KMS-11 (cell line): ENCODE results near the gene TARBP2.

Experiments
- H2AFZ ChIP-seq: fragments of 200-600 bp; sonication (generic); 2 replicates; pipeline ENCODE4 v1.6.1; 2016; ENCODE audit warnings: antibody characterized with exemption, mixed run types, low read depth
- H3K27ac ChIP-seq: fragments of 200-600 bp; sonication (generic); 2 replicates; pipeline ENCODE4 v1.6.1; 2016; ENCODE audit warnings: mild to moderate bottlenecking, mixed run types
- H3K27me3 ChIP-seq: fragments of 200-600 bp; sonication (generic); 2 replicates; pipeline ENCODE4 v1.6.1; 2017; ENCODE audit warnings: mild to moderate bottlenecking, low read depth, mixed run types, moderate library complexity; ENCODE audit not compliant: insufficient read depth
- H3K36me3 ChIP-seq: fragments of 200-600 bp; sonication (generic); 2 replicates; pipeline ENCODE4 v1.6.1; 2017; ENCODE audit warnings: mild to moderate bottlenecking, mixed run types; ENCODE audit not compliant: insufficient read depth
- H3K4me1 ChIP-seq: fragments of 200-600 bp; sonication (generic); 2 replicates; pipeline ENCODE4 v1.6.1; 2016; ENCODE audit warnings: mild to moderate bottlenecking, low read depth, mixed run types; ENCODE audit not compliant: poor library complexity, severe bottlenecking
- H3K4me2 ChIP-seq: fragments of 200-600 bp; sonication (generic); 2 replicates; pipeline ENCODE4 v1.7.0; 2016; ENCODE audit warnings: mild to moderate bottlenecking, mixed run types
- H3K4me3 ChIP-seq: fragments of 200-600 bp; sonication (generic); IDR thresholded peaks from 2 replicates; pipeline ENCODE4 v1.6.1; 2017; ENCODE audit warnings: low read depth, low read length, mixed read lengths; ENCODE audit not compliant: insufficient read depth
- H3K79me2 ChIP-seq: fragments of 200-600 bp; sonication (generic); 2 replicates; pipeline ENCODE4 v1.6.1; 2016; ENCODE audit warnings: low read depth, mixed run types; ENCODE audit not compliant: insufficient read depth
- H3K9ac ChIP-seq: fragments of 200-600 bp; sonication (generic); 2 replicates; pipeline ENCODE4 v1.6.1; 2016; ENCODE audit warnings: mild to moderate bottlenecking, mixed run types
- H4K20me1 ChIP-seq: fragments of 200-600 bp; sonication (generic); 2 replicates; pipeline ENCODE4 v1.6.1; 2016; ENCODE audit warnings: mild to moderate bottlenecking, mixed run types; ENCODE audit not compliant: insufficient read depth
- TF ChIP-seq, protein P1 (sequence below): fragments of 200-600 bp; sonication (generic); conservative IDR thresholded peaks from 2 replicates; pipeline ENCODE4 v1.6.1; 2017; ENCODE audit warnings: low read depth, mild to moderate bottlenecking, antibody characterized with exemption, low read length, moderate library complexity, mixed read lengths

Gene TARBP2

DNA sequence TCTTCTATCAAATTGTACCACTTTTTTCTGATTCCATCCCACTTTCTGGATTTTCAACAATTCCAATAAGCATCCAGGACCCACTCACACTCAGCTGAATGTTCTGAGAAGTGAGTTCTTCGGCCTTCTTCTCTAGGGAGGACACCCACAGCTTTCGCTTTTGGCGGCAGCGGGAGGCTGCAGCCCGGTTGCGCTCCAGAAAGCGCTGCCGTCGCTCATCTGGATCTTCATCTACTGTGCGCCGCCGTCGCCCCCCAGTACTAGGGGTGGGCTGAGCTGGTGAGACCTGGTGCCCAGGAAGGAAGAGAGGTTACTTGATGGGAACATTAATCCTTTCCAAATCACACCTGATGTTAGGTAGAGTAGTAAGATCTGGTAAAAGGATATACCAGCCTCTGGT, 23.4 kb downstream of the TARBP2 start:
- Histone ChIP-seq H3K9ac (no peak overlapping the region), H2AFZ (no peak overlapping the region), H3K4me3 (no peak overlapping the region), H3K27me3 (no peaks in the 10 kb centered on the region), H3K4me1 (no peaks in the 10 kb centered on the region), H3K79me2 (no peaks in the 10 kb centered on the region), H3K27ac (no peak overlapping the region), H3K36me3 (no peaks in the 10 kb centered on the region; the same call in 1 of the 2 replicates), H3K4me2 (no peak overlapping the region), H4K20me1 (no peaks in the 10 kb centered on the region)
- TF ChIP-seq, protein P1, sequence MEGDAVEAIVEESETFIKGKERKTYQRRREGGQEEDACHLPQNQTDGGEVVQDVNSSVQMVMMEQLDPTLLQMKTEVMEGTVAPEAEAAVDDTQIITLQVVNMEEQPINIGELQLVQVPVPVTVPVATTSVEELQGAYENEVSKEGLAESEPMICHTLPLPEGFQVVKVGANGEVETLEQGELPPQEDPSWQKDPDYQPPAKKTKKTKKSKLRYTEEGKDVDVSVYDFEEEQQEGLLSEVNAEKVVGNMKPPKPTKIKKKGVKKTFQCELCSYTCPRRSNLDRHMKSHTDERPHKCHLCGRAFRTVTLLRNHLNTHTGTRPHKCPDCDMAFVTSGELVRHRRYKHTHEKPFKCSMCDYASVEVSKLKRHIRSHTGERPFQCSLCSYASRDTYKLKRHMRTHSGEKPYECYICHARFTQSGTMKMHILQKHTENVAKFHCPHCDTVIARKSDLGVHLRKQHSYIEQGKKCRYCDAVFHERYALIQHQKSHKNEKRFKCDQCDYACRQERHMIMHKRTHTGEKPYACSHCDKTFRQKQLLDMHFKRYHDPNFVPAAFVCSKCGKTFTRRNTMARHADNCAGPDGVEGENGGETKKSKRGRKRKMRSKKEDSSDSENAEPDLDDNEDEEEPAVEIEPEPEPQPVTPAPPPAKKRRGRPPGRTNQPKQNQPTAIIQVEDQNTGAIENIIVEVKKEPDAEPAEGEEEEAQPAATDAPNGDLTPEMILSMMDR = no peak

- Histone ChIP-seq H3K4me1 (no peaks in the 10 kb centered on the region), H3K4me2 (no peak overlapping the region), H4K20me1 (no peaks in the 10 kb centered on the region), H3K36me3 (no peaks in the 10 kb centered on the region; the same call in 1 of the 2 replicates), H3K27ac (no peak overlapping the region), H2AFZ (no peak overlapping the region), H3K79me2 (no peaks in the 10 kb centered on the region), H3K9ac (no peak overlapping the region), H3K27me3 (no peaks in the 10 kb centered on the region), H3K4me3 (no peak overlapping the region)
- TF ChIP-seq, protein P1 = no peak
These were observed 29.0 kb downstream of the TARBP2 start for GRCh38 chr12:53530061-53530460.

DNA sequence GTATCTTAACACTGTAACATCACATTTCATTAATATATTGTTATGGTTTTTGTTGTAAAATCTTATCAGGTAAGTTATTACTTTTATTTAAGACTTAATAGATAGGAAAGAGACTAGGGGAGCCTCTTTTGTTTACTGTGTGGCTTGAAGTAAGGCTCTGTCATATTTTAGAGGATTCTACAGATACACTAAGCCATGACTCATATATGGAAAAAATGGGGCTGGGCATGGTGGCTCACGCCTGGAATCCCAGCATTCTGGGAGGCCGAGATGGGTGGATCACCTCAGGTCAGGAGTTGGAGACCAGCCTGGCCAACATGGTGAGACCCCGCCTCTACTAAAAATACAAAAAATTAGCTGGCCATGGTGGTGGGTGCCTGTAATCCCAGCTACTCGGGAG, 29.8 kb downstream of the TARBP2 start:
- no peaks in the 10 kb centered on the region for H3K27me3 ChIP-seq
- no peak overlapping the region for H3K4me3 ChIP-seq
- H2AFZ ChIP-seq = no peak overlapping the region
- H3K4me2 ChIP-seq = no peak overlapping the region
- no peaks in the 10 kb centered on the region for H4K20me1 ChIP-seq
- TF ChIP-seq, protein P1 = no peak
- no peak overlapping the region for H3K9ac ChIP-seq
- no peaks in the 10 kb centered on the region for H3K79me2 ChIP-seq
- no peaks in the 10 kb centered on the region; the same call in 1 of the 2 replicates for H3K36me3 ChIP-seq
- H3K27ac ChIP-seq = no peak overlapping the region
- no peaks in the 10 kb centered on the region for H3K4me1 ChIP-seq

- no peak overlapping the region for H2AFZ ChIP-seq
- TF ChIP-seq, protein P1 = no peak
- H3K79me2 ChIP-seq = no peaks in the 10 kb centered on the region
- H4K20me1 ChIP-seq = no peaks in the 10 kb centered on the region
- H3K36me3 ChIP-seq = no peaks in the 10 kb centered on the region; the same call in 1 of the 2 replicates
- no peak overlapping the region for H3K4me3 ChIP-seq
- H3K4me2 ChIP-seq = no peak overlapping the region
- no peaks in the 10 kb centered on the region for H3K27me3 ChIP-seq
- H3K9ac ChIP-seq = no peak overlapping the region
- no peaks in the 10 kb centered on the region for H3K4me1 ChIP-seq
- no peak overlapping the region for H3K27ac ChIP-seq
These were observed 30.9 kb downstream of the TARBP2 start for GRCh38 chr12:53532021-53532420.
